Transverse colon (tissue), 3 donors: ENCODE measurements around the gene LEKR1.

Experiments
- CTCF ChIP-seq, 5 experiments: fragments of 200-600 bp in 3 of 5; fragments of 450-650 bp in 2 of 5; sonication (generic) in 3 of 5; IDR thresholded peaks; 1 replicate in 2 of 5; 2 replicates in 3 of 5; pipeline ENCODE4 v1.5.1; 2016 to 2017; ENCODE audit warnings: antibody characterized with exemption in 5 of 5, inconsistent platforms in 3 of 5, mild to moderate bottlenecking in 2 of 5, moderate library complexity in 1 of 5
- EP300 ChIP-seq: sonication (generic); formaldehyde crosslinking; IDR thresholded peaks from one replicate; pipeline ENCODE4 v1.6.1; 2017; ENCODE audit warnings: antibody characterized with exemption, low read depth
- POLR2A ChIP-seq: fragments of 450-650 bp; IDR thresholded peaks from one replicate; pipeline ENCODE4 v1.6.1; 2016; ENCODE audit warnings: antibody characterized with exemption, mild to moderate bottlenecking, moderate library complexity

- no peak for TF ChIP-seq CTCF (IDR thresholded peaks at IDR 0.05)
- no peak for TF ChIP-seq POLR2A
- no peak for TF ChIP-seq EP300
Measured at GRCh38 chr3:157069406-157069805, 243.3 kb downstream of the LEKR1 start.
